GM12801 (cell line): ENCODE results near the gene NDC1.

Experiments used
- CTCF ChIP-seq: IDR thresholded peaks from one replicate; pipeline ENCODE4 v1.5.1; 2011; ENCODE audit warnings: control low read depth; ENCODE audit not compliant: insufficient read length; ENCODE audit errors: extremely low read depth

NDC1 gene

GRCh38 chr1:53837646-53837923 lies 511 bp downstream of the NDC1 start:
- TF ChIP-seq CTCF = no peak

GRCh38 chr1:53835491-53835890 lies 2.6 kb downstream of the NDC1 start:
- no peak for TF ChIP-seq CTCF

GRCh38 chr1:53834776-53835175 lies 3.3 kb downstream of the NDC1 start:
- TF ChIP-seq CTCF = no peak

GRCh38 chr1:53833393-53833792 lies 4.7 kb downstream of the NDC1 start:
- no peak for TF ChIP-seq CTCF

GRCh38 chr1:53826367-53826766 lies 11.7 kb downstream of the NDC1 start:
- TF ChIP-seq CTCF = no peak

GRCh38 chr1:53825306-53825705 lies 12.8 kb downstream of the NDC1 start:
- no peak for TF ChIP-seq CTCF

GRCh38 chr1:53822931-53823330 lies 15.2 kb downstream of the NDC1 start:
- TF ChIP-seq CTCF = no peak

- no peak for TF ChIP-seq CTCF
These were observed 16.7 kb downstream of the NDC1 start for GRCh38 chr1:53821380-53821779.
